ENCODE data around the gene EMC10.

DNA sequence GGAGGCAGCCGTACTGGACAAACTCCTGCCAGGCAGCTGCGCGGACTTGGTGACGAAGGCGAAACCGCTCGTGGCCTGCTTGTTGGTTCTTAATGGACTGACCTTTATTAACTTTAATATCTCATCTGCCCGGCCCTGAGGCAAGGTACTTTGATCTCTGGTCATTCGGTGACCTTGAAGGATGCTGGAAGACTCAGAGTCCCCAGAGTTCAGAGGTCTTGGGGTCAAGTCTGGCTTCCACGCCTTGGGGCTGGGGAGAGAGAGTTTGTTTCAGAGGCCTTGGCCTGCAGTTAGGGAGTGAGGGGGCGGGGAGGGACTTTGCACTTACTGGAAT, 9.6 kb upstream of the EMC10 start:
- no peak for TF ChIP-seq EZH2phosphoT487 (IDR thresholded peaks at IDR 0.05; ENCODE audit: borderline replicate concordance, low read depth, low read length)
- TF ChIP-seq, protein P1, sequence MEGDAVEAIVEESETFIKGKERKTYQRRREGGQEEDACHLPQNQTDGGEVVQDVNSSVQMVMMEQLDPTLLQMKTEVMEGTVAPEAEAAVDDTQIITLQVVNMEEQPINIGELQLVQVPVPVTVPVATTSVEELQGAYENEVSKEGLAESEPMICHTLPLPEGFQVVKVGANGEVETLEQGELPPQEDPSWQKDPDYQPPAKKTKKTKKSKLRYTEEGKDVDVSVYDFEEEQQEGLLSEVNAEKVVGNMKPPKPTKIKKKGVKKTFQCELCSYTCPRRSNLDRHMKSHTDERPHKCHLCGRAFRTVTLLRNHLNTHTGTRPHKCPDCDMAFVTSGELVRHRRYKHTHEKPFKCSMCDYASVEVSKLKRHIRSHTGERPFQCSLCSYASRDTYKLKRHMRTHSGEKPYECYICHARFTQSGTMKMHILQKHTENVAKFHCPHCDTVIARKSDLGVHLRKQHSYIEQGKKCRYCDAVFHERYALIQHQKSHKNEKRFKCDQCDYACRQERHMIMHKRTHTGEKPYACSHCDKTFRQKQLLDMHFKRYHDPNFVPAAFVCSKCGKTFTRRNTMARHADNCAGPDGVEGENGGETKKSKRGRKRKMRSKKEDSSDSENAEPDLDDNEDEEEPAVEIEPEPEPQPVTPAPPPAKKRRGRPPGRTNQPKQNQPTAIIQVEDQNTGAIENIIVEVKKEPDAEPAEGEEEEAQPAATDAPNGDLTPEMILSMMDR (conservative IDR thresholded peaks at IDR 0.05; ENCODE audit: low read length): no peak
